IPS-11a (cell line): ENCODE results near the gene ADAM33.

Source experiments
- H3K4me3 ChIP-seq: one replicate; pipeline ENCODE4 v1.5.1; 2013; ENCODE audit warnings: low read depth, low read length, control low read depth

Gene ADAM33

GRCh38 chr20:3651204-3651962 is 30.4 kb downstream of the ADAM33 start:
- H3K4me3 ChIP-seq, result no peak overlapping the region

GRCh38 chr20:3648951-3649350 is 32.9 kb downstream of the ADAM33 start:
- H3K4me3 ChIP-seq, result no peak overlapping the region

GRCh38 chr20:3647473-3647872 is 34.3 kb downstream of the ADAM33 start:
- no peak overlapping the region for H3K4me3 ChIP-seq

DNA sequence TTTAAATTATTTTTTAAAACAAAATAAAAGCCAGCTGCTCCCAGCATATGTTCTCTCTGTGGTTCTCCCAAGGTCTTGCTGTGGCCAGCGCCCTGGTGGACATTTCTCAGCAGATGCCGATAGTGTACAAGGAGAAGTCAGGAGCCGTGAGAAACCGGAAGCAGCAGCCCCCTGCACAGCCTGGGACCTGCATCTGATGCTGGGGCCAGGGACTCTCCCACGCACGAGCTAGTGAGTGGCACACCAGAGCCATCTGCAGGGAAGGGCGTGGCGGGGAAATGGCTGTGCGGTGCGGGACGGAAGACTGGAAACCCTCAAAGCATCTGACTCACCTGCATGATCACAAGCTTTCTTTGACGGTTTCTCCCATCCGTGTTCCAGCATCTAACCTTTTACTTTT is 35.2 kb downstream of the ADAM33 start:
- H3K4me3 ChIP-seq, result no peak overlapping the region

- H3K4me3 ChIP-seq, result no peak overlapping the region
These were observed 35.8 kb downstream of the ADAM33 start for GRCh38 chr20:3646067-3646440.

- H3K4me3 ChIP-seq, result no peak overlapping the region
These were observed 36.3 kb downstream of the ADAM33 start for GRCh38 chr20:3645309-3646066.

GRCh38 chr20:3640259-3640658 is 41.6 kb downstream of the ADAM33 start:
- H3K4me3 ChIP-seq, result no peak overlapping the region

DNA sequence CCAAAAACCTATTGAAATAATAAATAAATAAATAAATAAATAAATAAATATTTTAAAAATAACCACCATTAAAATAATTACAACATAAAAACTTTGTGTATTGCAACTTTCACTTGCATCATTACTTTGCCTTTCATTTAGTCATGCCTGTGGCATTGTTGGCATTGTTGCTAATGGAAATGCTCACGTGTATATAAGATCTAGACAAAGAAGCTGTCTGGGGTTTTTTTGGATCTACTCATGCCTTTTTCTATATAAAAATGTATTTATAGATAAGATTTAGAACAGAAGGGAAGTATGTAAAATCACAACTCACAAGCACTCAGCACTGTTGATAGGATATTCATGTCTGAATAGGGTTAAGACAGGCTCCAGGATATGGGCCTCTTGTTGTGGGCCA is 46.5 kb downstream of the ADAM33 start:
- no peak overlapping the region for H3K4me3 ChIP-seq

GRCh38 chr20:3633913-3634478 is 47.8 kb downstream of the ADAM33 start:
- H3K4me3 ChIP-seq, result no peak overlapping the region

DNA sequence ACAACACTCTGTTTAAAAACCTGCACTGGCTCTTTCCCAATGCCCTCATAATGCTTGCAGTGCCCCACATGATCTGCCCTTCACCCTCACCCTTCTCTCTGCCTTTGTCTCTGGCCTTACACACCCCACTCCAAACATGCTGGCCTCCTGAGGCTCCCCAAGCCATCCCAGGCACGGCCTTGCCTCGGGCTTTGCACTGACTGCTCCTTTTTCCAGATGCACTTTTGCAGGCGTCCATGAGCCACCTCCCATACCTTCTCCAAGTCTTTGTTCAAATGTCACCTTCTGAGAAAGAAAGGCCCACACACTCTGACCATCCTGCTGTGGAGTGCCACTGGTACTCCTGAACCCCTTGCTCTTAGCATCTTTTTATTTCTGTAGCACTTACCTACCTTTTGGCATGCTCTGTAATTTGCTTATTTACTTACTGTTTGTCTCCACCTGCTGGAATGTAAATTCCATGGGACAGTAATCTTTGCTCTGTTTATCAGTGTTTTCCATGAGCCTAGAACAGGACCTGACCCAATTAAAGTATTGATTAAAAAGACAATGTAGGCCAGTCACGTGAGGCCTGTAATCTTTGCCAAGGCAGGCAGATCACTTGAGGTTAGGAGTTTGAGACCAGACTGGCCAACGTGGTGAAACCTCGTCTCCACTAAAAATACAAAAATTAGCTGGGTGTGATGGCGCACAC is 49.4 kb downstream of the ADAM33 start:
- H3K4me3 ChIP-seq, result no peak overlapping the region

GRCh38 chr20:3631534-3631933 is 50.3 kb downstream of the ADAM33 start:
- no peak overlapping the region for H3K4me3 ChIP-seq

GRCh38 chr20:3630429-3630828 is 51.4 kb downstream of the ADAM33 start:
- H3K4me3 ChIP-seq, result no peak overlapping the region

GRCh38 chr20:3629893-3630292 is 51.9 kb downstream of the ADAM33 start:
- no peak overlapping the region for H3K4me3 ChIP-seq

- H3K4me3 ChIP-seq, result no peak overlapping the region
These were observed 53.1 kb downstream of the ADAM33 start for GRCh38 chr20:3628502-3629314.

DNA sequence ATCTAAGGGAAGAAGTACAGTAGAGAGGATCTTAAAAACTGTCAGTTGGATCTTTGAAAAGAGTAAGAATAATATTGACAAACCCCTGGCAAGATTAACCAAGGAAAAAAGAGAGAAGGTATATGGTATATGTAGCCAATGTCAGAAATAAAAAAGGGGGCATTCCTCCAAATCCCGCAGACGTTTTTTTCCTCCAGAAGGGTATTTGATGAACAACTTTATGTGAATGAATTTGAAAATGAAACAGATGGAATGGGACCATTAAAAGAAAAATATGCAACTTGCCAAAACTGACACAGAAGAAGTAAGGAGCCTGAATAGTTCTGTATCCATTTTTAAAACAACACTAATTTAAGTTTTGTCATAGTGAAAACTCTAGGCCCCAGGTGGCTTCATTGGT is 54.3 kb downstream of the ADAM33 start:
- H3K4me3 ChIP-seq, result no peak overlapping the region

GRCh38 chr20:3622406-3622805 is 59.4 kb downstream of the ADAM33 start:
- no peak overlapping the region for H3K4me3 ChIP-seq

- no peak overlapping the region for H3K4me3 ChIP-seq
These were observed 60.7 kb downstream of the ADAM33 start for GRCh38 chr20:3621111-3621510.
